HG02885 (cell line): ENCODE results near the gene WWOX.

Experiments used
- ATAC-seq: cut with Tn5 transposase; IDR thresholded peaks from one replicate; pipeline ENCODE4 v1.9.1; 2021; ENCODE audit warnings: mild to moderate bottlenecking; ENCODE audit not compliant: unreplicated experiment, poor library complexity

The WWOX gene

DNA sequence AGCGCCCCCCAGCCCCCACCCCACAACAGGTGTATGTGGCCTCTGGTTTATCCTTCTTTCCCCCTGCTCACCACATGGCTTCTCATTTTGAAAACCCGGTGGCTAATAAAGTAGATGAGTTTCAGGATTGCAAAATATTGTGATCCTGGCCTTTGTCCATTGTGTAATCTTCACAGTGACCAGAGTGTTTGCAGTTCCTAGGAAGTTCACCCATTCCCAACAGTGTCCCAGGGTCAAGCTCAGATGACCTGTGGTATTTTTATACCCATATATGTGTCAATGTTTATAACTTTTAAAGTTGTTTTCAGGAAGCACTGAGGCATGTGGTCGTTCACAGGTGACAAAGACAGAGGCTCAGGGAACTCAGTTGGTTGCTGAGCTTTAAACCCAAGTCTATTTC lies 721.9 kb downstream of the WWOX start:
- no peak for ATAC-seq

DNA sequence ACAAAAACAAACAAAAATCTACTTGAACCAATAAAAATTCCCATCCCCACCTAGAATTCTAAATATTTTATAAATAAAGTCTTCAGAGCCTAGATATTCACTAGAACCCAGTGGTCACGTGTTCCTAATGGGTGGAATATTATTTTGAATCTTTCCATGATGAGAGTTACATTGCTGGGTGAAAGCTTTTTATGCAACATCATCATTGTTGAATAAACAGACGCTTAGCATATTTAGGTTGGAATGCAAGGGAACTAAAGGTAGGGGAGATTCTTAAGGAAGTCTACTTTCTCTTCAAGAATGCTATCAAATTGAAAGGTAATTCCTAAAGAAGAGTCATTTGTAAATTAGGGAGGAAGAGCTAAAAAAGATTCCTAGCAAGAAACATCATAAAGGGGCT lies 723.1 kb downstream of the WWOX start:
- no peak for ATAC-seq

DNA sequence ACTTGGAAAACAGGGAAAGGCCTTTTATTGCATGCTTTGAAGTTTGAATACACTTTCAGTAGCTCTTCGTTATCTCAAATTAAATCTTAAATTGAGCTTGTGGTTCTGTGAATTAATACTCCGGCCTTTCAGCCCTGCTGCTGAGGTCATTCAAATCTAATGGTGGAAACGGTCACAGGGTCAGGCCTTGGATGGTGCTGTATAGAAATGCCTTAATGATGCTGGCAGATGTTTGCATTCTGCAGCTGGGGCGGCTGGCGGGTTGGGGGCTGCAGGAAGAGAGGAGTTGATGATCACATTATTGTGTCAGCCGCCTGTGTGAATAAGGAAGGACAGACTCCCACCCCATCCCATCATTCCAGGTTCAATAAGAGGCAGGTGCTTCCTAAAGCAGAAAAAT lies 723.6 kb downstream of the WWOX start:
- ATAC-seq, result no peak

DNA sequence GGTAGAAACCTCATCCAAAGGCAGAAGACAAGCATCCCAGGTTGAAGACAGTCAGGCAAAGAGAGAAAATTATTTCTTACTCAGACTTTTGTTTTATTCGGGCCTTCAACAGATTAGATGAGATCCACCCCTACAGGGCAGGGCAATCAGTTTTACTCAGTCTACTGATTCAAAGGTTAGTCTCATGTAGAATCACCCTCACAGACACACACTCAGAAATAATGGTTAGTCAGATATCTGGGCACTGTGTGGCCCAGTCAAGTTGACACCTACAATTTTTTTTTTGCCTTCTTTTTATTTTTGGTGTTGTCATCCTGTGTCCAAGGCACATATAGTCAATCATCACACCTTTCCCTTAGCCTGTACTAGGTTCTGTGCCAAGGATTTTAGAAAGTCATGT lies 729.8 kb downstream of the WWOX start:
- no peak for ATAC-seq

DNA sequence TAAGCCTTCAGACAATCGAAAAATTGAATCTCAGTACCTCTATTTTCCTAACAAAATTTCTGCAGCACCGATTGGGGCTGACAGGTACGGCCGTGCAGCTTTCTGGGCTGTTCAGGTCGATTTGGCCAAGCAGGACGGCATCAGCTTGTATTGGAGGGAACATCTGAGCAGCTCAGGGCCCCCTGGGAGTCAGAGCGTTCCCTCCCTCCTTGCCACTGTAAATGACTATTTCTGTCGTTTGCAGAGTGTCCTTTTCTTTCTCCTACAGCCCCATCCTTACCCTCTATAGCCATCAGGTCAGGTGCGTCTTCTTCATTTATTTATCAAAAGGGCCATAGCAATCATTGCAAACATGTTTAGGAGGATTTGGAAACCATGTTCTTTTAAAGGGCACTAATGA lies 731.1 kb downstream of the WWOX start:
- no peak for ATAC-seq

DNA sequence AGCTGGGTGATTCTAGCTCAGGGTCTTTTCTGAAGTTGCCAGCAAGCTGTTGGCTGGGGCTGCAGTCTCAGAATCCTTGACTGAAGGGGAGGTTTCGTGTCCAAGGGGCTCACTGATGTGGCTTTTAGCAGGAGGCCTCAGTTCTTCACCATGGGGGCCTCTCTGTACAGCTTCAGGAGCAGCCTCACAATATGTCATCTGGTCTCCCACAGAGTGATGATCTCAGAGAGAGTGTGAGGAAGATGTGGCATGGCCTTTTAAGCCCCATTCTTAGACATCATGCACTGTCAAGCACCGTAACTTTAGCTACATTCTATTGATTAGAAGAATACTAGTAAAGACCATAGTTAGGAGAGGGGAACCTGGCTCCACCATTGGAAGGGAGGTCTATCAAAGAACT lies 732.6 kb downstream of the WWOX start:
- ATAC-seq, result no peak

DNA sequence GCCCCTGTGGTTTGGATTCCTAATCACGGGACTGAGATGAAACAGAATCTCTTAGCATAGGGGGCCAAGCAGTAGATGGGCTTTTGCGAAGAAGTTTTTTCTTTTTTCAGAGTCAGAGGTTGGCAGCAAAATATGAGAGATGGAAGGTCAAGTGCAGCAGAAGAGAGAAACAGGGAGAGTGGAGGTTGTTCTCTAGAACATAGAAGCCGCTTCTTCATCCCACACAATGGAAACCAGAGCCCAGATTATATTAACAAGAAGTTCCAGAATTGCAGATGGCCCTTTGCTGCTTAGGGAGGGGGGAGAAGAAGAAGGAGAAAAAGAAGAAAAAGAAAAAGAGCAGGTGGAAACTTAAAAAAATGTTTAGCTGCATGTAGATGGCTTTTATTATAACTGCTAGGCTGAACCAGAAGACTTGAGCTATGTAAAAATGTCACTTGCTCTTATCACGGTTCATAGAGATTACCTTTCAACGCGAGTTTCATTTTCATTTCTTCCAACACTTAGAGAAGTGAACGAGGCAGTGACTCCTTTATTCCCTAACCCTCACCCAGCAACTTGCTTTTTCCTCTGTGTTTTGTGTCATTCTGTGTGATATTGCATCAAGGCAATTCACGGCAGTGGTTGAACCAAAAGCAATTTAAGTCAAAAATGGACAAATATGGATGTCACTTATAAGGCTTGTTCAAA lies 737.5 kb downstream of the WWOX start:
- ATAC-seq, result no peak

DNA sequence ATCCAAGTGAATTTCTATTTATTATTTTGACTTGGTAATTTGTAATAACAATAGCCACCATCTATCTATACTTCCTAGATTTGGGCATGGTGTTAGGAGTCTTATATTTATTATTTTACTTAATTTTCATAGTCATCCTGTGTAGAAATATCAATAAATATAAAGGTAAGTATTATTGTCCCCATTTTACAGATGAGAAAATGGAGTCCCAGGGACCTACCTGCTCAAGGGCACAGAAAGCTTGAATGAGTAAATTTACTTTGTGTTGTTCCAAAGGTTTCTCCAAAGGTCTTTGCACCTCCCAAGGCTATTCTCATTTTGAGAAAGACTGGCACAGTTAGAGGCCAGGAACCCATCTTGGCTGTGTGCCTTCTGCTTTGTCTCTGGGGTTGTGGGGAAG lies 738.3 kb downstream of the WWOX start:
- no peak for ATAC-seq

DNA sequence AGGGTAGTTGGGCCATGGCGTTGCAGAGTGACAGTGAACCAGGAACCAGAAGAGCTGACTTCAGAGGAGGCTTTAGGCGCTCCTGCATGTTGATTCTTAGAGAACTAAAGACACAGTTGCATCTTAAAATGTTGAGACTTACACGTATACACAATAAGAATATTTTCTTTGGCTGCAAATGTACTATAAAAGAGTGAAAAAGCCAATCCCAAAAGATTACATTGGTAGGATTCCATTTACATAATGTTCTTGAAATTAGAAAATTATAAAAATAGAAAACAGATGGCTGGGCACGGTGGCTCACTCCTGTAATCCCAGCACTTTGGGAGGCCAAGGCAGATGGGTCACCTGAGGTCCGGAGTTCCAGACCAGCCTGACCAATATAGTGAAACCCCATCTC lies 738.8 kb downstream of the WWOX start:
- ATAC-seq, result no peak

DNA sequence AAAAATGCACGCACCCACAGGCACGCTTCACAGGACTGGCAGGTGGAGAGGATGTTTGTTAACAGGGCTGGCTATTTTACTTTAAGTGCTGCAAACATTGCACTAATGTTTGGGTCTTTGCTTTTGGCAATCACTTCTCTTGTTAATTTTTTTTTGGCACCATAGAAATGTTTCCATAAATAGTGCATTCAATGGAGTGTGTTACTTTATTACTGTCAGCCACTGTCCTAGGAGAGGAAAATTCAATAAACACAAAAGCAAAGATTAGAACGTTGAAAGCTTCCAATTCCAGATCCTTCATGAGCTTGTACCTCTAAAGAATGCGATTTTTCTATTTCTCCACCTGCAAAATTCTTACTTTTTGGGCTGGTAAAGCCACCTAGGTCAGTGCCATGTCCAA lies 743.5 kb downstream of the WWOX start:
- no peak for ATAC-seq

DNA sequence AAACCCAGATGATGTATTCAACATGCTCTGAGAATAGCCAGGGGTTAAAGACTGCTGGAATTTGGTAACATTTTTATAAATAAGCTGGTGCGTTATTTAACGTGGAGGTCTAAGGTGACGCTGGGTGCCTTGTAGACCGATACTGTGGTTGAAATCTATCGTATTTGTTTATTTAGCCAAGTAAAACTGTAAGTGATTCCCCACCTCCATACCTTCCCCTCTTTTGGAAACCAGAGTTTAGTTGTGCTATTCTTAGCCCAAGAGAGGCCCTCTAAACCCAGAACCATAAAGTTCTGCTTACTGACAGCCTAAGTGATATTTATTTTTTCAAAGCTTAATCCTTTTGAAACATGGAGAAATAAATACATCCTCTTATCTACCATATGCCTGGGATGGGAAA lies 744.5 kb downstream of the WWOX start:
- ATAC-seq, result no peak

DNA sequence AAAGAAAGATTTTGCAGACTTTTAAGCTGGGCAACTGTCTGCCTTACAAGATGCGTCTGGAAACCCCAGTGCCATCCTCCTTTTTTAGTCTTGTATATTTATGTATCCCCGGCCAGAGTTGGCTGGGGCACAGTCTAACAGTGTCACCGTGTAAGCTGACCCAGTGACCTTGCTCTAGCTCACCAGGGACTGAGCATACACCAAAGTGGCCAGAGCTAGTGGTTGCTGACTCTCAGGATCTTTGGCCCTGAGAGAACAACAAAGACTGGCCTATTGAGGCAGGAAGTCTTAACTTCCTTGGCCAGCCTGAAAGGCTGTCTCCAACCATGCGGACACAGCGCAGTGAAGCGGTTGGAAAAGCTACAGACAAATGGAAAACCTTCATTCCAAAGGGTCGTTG lies 745.2 kb downstream of the WWOX start:
- no peak for ATAC-seq

DNA sequence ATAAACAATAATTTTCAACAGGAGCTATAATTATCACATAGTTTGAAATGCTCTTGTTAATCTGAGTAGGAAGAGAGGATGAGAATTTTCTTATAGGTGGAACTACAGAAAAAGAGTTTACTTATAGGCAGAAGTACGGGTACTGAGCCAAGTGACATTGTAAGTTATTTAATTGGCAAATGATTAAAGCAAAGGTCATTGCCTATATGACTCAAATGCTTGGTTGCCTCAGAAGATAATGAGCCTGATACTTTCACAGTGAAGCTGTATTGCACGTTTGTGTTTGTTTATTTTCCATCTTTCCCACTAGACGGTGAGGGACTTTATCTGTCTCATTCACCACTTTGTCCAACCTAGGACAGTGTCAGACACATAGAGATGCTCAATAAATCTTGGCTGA lies 751.8 kb downstream of the WWOX start:
- no peak for ATAC-seq

DNA sequence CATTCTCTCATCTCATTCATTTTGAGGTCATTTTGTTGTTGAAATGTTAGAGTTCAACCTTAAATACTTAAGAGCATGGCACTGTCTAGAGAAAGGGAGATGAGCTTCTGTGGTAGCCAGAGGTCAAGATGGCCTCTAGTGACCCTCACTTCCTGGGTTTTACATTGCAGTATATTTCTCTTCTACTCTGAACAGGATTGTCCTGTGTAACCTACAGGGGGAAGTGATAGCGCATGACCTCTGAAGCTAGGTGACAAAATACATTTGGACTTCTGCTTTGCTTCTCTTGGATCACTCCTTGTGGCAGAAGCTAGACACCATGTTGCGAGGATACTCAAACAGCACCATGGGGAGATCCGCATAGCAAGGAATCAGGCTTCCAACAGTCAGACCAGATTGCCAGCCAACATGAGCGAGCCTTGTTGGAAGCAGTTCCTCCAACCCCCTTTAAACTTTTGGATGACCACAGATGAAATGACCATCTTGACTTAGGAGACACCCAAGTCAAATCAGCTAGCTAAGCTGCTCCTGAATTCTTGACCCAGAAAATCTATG lies 752.7 kb downstream of the WWOX start:
- no peak for ATAC-seq

DNA sequence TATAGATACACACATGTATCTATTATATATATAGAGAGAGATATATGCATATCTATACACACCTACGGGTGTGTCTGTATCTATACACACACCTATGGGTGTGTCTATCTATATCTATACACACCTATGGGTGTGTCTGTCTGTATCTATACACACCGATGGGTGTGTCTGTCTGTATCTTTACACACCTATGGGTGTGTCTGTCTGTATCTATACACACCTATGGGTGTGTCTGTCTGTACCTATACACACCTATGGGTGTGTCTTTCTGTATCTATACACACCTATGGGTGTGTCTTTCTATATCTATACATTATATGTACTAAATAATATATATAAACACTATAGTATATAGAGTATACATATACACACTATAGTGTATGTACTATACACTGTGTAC lies 762.6 kb downstream of the WWOX start:
- no peak for ATAC-seq

DNA sequence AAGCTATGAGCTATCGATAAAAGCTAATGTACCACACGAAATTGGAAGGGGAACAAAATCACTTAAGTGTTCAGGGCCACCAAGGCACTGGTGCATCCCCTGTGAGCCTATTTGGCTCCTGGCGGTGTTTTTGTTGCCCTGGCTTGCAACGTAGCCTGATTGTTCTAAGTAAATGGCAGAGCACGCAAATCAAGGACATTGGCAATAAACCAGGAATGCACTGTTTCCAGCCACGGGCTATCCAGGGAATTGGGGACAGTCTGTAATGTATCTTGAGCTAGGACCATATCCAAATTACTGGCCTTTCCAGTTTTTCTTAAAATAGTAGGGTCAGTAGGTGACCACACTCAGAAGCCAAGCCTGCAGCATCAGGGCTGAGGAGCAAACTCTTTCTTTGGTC lies 767.1 kb downstream of the WWOX start:
- ATAC-seq, result no peak

DNA sequence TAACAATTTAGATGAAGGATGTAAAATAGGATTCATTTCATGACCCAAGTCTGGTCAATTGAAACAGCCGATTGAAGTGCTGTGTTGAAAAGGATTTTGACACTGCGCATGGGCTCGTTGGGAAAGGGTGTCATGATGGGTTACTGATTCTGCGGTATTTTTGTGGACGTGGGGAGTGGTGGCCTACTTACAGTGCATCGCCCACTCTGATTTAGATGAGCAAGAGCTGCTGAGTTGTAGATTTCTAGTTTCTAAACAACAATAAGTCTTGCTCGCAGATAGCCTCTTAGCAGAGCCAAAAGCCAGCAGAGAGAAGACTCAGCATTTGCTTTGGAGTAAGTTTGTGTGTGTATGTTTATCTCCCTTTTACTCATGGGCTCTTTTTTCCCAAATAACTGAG lies 770.0 kb downstream of the WWOX start:
- ATAC-seq, result no peak

DNA sequence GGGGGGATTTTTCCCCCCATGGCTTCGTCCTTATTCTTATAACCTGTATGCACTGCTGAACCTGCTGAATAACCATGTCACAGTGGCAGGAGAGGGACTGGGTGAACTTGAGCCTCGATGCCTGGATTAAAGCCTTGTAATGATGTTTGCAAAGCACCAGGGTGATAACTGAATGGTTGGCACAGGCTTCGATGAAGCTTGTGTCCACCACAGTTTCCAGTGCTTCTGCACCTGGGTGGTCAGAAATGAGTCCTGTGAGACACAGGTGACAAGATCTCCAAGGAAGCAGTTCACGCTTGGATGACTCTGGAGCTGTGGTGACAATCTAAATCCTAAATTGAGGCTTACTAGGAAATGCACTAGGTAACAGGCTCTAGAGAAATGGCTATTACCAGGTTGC lies 771.8 kb downstream of the WWOX start:
- ATAC-seq, result no peak

DNA sequence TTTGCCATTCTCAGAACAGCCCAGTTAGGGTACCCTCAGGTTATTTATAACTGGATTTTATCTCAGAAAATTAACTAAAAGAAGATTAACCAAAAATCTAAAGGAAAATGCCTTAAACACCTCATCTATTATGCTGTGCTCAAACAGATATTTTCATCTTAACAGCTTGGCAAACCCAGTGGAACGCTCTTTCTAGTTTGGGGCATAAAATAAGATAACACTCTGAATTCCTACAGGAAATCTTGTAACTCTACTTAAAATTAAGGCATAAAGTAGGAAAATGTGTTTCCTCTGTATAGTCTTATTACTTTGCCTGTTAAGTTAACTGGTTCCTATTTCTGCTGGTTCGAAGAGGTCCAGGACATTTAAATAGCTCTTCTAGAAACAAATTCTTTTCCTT lies 777.2 kb downstream of the WWOX start:
- no peak for ATAC-seq

DNA sequence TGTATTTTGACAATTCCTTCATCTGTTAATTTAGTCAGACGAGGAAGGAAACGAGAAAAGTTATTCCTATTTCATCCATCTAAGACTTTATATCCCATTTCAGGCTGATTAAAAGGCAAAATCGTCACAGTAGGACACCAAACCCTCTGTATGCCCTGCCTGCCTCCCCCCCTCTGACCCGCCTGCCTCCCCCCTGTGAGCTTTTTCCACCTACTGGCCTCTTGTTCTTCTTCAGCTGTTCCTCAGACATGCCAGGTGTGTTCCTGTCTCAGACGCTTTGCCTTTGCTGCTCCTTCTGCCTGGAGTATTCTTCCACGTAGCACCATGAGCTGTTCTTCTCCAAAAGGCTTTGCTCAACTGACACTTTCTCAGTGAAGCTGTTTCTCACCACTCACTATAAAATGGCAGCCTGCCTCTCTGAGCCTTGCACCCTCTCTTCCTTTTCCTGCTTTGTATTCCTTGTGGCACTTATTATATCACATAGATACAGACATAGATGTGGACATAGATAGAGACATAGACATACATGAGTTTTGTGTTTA lies 777.7 kb downstream of the WWOX start:
- no peak for ATAC-seq

DNA sequence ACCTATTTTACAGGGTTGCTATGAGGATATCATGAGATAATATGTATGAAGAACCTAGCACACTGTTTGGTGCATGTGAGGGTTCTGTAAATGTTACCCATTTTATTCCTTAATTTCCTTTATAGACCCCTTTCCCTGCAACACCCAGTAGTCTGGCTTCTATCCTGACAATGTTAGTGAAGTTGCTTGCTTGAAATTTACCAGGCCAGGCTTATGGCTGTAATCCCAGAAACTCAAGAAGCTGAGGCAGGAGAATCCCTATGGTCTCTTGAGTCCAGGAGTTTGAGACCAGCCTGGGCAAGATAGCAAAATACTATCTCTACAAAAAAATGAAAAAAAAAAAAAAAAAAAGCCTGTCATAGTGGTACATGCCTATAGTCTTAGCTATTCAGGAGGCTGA lies 779.1 kb downstream of the WWOX start:
- no peak for ATAC-seq

DNA sequence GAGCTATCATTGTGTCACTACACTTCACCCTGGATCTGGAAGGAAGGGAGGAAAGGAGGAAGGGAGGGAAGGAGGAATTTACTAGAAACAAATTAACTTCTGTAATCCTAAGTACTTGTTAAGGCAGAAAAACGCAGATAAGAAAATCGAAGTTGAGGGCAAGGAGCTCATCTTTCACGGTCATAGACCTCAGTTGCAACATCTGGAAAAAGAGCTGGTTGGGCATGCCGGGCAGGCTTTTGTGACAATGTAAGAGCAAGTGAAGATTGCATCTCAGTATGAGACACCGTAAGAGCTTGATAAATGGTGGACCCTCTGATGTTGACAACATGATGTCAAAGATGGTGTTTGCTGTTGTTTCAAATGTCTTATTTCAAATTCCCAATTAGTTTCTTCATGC lies 779.6 kb downstream of the WWOX start:
- ATAC-seq, result no peak
